Measurements from ENCODE around the gene RTL1. TPM values are rescaled to one million over a fixed set of nuclear protein-coding genes. Genes with fewer than 3 reads are reported as not detected.

Gene RTL1
- total and polyA plus RNA-seq, 2 of the 8 experiments (the other 6 are each of a cell fraction or from before 2014, with no cell fraction given) = not detected

DNA sequence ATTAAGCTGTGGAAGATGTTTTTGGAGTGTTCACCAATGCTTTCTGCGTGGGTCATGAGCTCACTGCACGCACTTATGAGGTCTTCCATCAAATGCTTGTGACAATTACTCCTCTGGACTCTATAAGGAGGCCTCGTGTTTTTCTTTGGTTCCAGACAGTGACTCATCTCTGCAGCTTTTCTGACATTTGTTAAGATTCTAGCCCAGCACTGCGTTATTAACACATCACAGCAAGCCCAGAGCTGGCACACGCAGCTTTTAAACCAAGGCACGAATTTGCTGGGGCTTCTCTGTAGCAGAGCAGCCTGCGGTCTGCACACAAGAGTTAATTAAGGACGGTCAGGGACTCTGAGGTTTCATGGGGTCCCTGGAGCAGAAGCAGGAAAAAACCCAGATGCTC, 60.7 kb downstream of the RTL1 start:
- H2AFZ ChIP-seq (ENCODE audit: low read length) = no peak overlapping the region
- no peak overlapping the region for H4K8ac ChIP-seq (ENCODE audit: extremely low read depth, insufficient read depth, low read length)
- H3K23me2 ChIP-seq (ENCODE audit: low read depth, low read length) = no peaks in the 10 kb centered on the region
- H4K91ac ChIP-seq (replicated peaks; ENCODE audit: insufficient read length, low read length) = no peak overlapping the region
- no peaks in the 10 kb centered on the region for H3K9me3 ChIP-seq (ENCODE audit: insufficient read depth in 2 of 2, low read depth in 1 of 2, low read length in 1 of 2)
- FAIRE-seq = no peak
- no peaks in the 10 kb centered on the region for H4K20me1 ChIP-seq (replicated peaks in 1 of 2; ENCODE audit: control insufficient read depth in 1 of 2, insufficient read depth in 2 of 2, low read length in 2 of 2)
- no peak overlapping the region for H3K14ac ChIP-seq (ENCODE audit: insufficient read length)
- H2BK120ac ChIP-seq (replicated peaks; ENCODE audit: low read depth, low read length) = no peak overlapping the region
- no peaks in the 10 kb centered on the region for H3K79me2 ChIP-seq (ENCODE audit: control insufficient read depth in 1 of 2, insufficient read depth in 2 of 2, low read length in 2 of 2)
- H3K4me3 ChIP-seq (ENCODE audit: extremely low read depth in 1 of 4, insufficient read depth in 2 of 4, low read depth in 3 of 4, low read length in 4 of 4) = no peak overlapping the region
- TF ChIP-seq JUND (IDR thresholded peaks at IDR 0.05; ENCODE audit: low read length) = no peak
- no peak for TF ChIP-seq RFX5 (IDR thresholded peaks at IDR 0.05; ENCODE audit: borderline replicate concordance, low read depth, low read length)
- TF ChIP-seq NRF1 (IDR thresholded peaks at IDR 0.05; ENCODE audit: low read depth, low read length) = no peak
- no peak for TF ChIP-seq KDM5A (IDR thresholded peaks at IDR 0.05; ENCODE audit: low read length)
- TF ChIP-seq YY1 (IDR thresholded peaks at IDR 0.05; ENCODE audit: low read depth, low read length) = no peak
- TF ChIP-seq, protein P1, sequence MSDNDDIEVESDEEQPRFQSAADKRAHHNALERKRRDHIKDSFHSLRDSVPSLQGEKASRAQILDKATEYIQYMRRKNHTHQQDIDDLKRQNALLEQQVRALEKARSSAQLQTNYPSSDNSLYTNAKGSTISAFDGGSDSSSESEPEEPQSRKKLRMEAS (IDR thresholded peaks at IDR 0.05) = no peak
- TF ChIP-seq TAF7 (optimal IDR thresholded peaks at IDR 0.05; ENCODE audit: borderline replicate concordance, low read depth, low read length) = no peak
- no peak overlapping the region for H3K4ac ChIP-seq (replicated peaks; ENCODE audit: insufficient read length, low read depth, low read length)
- H3K36me3 ChIP-seq (ENCODE audit: control insufficient read depth in 2 of 4, insufficient read depth in 4 of 4, low read length in 3 of 4) = no peaks in the 10 kb centered on the region
- no peak overlapping the region for H3K23ac ChIP-seq (ENCODE audit: insufficient read length)
- no peak overlapping the region; the same call in 1 of the 2 replicates for H3K18ac ChIP-seq (ENCODE audit: extremely low read depth, low read length)
- no peak overlapping the region for H3K56ac ChIP-seq (replicated peaks; ENCODE audit: insufficient read length, low read depth, low read length)
- no peak overlapping the region for H3K27ac ChIP-seq (ENCODE audit: low read depth, low read length)
- no peak overlapping the region for H2BK12ac ChIP-seq (ENCODE audit: low read depth, low read length)
- H4K5ac ChIP-seq (ENCODE audit: insufficient read length, low read depth, low read length) = no peak overlapping the region
- POLR2A ChIA-PET (ENCODE audit: partially characterized antibody) = no interaction called here
- whole genome bisulfite sequencing, 2 experiments (ENCODE audit: extremely low coverage in 1 of 2, insufficient coverage in 1 of 2, insufficient read length in 1 of 2, insufficient replicate concordance in 2 of 2, low coverage in 1 of 2, low lambda C conversion rate in 2 of 2, missing lambda C conversion rate in 1 of 2) = 83% methylated on average over 8 of the region's 8 CpGs; no CpG with 5 or more reads in 1 of the 2 experiments
- no peak for DNase-seq (ENCODE audit: low read depth in 1 of 2, low spot score in 2 of 2)
- H2BK5ac ChIP-seq (ENCODE audit: low read depth, low read length) = no peak overlapping the region
- H3K79me1 ChIP-seq (ENCODE audit: low read depth, low read length) = no peaks in the 10 kb centered on the region
- H3K27me3 ChIP-seq (replicated peaks in 1 of 4; ENCODE audit: control insufficient read depth in 3 of 4, extremely low read depth in 1 of 4, insufficient read depth in 3 of 4, low read length in 3 of 4) = no peaks in the 10 kb centered on the region; a peak in 2 of 7 replicates
- no peak overlapping the region for H3K9ac ChIP-seq (replicated peaks in 1 of 4; ENCODE audit: extremely low read depth in 1 of 4, low read depth in 3 of 4, low read length in 3 of 4)
- H2BK15ac ChIP-seq (ENCODE audit: low read length) = no peak overlapping the region
- H2BK20ac ChIP-seq (ENCODE audit: low read length) = no peak overlapping the region; the same call in 1 of the 2 replicates
- H3K4me1 ChIP-seq (replicated peaks in 1 of 4; ENCODE audit: control insufficient read depth in 3 of 4, insufficient read depth in 4 of 4, low read length in 3 of 4) = peaks cover 0 to 33% (median 21%) of the 10 kb centered on the region in 4 experiments; a peak in 6 of 7 replicates
- CTCF ChIA-PET (ENCODE audit: partially characterized antibody) = interaction anchor here (1.0 to 2.0 kb wide), 9 partner anchors 8 to 404 kb away, joined by 3 to 11 read pairs (median 4); no protein-coding TSS in a partner anchor
- no peak overlapping the region for H2AK5ac ChIP-seq (ENCODE audit: low read depth, low read length)
- no peak overlapping the region for H3K4me2 ChIP-seq (ENCODE audit: insufficient read depth in 1 of 2, low read depth in 2 of 2, low read length in 2 of 2)

All from H1 (cell line).